Endothelial cell of umbilical vein (primary cell): Measurements from ENCODE around the gene PSMD13. TPM values are rescaled to one million over a fixed set of nuclear protein-coding genes. Genes with fewer than 3 reads are reported as not detected.

Experiments used
- BruUV-seq: library from RNA; stranded (reverse); fragments of 400-500 nt; replicated peaks from 2 replicates; lab custom pipeline; 2021; lab: Mats Ljungman, UMichigan
- CTCF ChIA-PET: fragments of 300-600, 350-600 bp; sonication (Branson Sonifier 250); formaldehyde crosslinking; loops from one replicate; lab custom pipeline; 2021; ENCODE audit warnings: antibody characterized with exemption, inconsistent platforms; lab: Charles Lee
- POLR2A ChIA-PET: fragments of 300-600, 350-600 bp; sonication (Branson Sonifier 250); formaldehyde crosslinking; loops from one replicate; lab custom pipeline; 2021; ENCODE audit warnings: antibody characterized with exemption, inconsistent platforms; lab: Charles Lee
- DNase-seq: peaks from one replicate; pipeline ENCODE4 v3.0.0-alpha.2; 2011; ENCODE audit warnings: low read depth, low spot score
- FAIRE-seq: peaks from 2 replicates; lab custom pipeline; 2011; peaks lifted over from hg19 to GRCh38; lab: Jason Lieb, UNC
- H2AFZ ChIP-seq: 2 replicates; pipeline ENCODE4 v1.6.0; 2012; ENCODE audit warnings: low read depth, low read length, control low read depth, inconsistent platforms
- H3K27ac ChIP-seq: 2 replicates; pipeline ENCODE4 v1.5.1; 2011; ENCODE audit warnings: low read depth, mild to moderate bottlenecking, control low read depth, low read length, moderate library complexity; ENCODE audit not compliant: insufficient read depth
- H3K27me3 ChIP-seq, 2 experiments: 2 replicates each; pipeline versions ENCODE4 v1.6.0 to v1.6.1; 2011; ENCODE audit warnings: low read length in 2 of 2, mixed read lengths in 1 of 2; ENCODE audit not compliant: control insufficient read depth in 2 of 2, insufficient read depth in 2 of 2
- H3K36me3 ChIP-seq, 2 experiments: 2 replicates in 1 of 2; 3 replicates in 1 of 2; pipeline ENCODE4 v1.5.1; 2011; ENCODE audit warnings: low read length in 2 of 2, mild to moderate bottlenecking in 1 of 2, moderate library complexity in 1 of 2; ENCODE audit not compliant: control insufficient read depth in 2 of 2, insufficient read depth in 2 of 2; ENCODE audit errors: extremely low read depth in 1 of 2
- H3K4me1 ChIP-seq: 3 replicates; pipeline ENCODE4 v1.5.1; 2011; ENCODE audit warnings: mild to moderate bottlenecking, low read length; ENCODE audit not compliant: control insufficient read depth, insufficient read depth; ENCODE audit errors: extremely low read depth
- H3K4me2 ChIP-seq: 2 replicates; pipeline ENCODE4 v1.6.1; 2011; ENCODE audit warnings: low read length, control low read depth, mixed read lengths; ENCODE audit not compliant: insufficient read depth
- H3K4me3 ChIP-seq, 3 experiments: fragments of 200-600 bp in 1 of 3; sonication (generic), shearing (Covaris generic) in 1 of 3; replicated peaks in 1 of 3; 2 replicates each; pipeline ENCODE4 v1.5.1; 2011 to 2016; ENCODE audit warnings: control low read depth in 3 of 3, low read length in 3 of 3, mild to moderate bottlenecking in 2 of 3, inconsistent platforms in 1 of 3, low read depth in 1 of 3, moderate library complexity in 1 of 3; ENCODE audit not compliant: insufficient read depth in 1 of 3
- H3K79me2 ChIP-seq: 2 replicates; pipeline ENCODE4 v1.6.0; 2012; ENCODE audit warnings: low read length, inconsistent platforms; ENCODE audit not compliant: control insufficient read depth, insufficient read depth
- H3K9ac ChIP-seq: replicated peaks from 2 replicates; pipeline ENCODE3; 2011; ENCODE audit warnings: low read length, control low read depth; ENCODE audit not compliant: insufficient read depth; ENCODE audit errors: extremely low read depth
- H3K9me1 ChIP-seq: replicated peaks from 3 replicates; pipeline ENCODE4 v1.6.0; 2011; ENCODE audit warnings: mild to moderate bottlenecking, low read length; ENCODE audit not compliant: control insufficient read depth, insufficient read depth; ENCODE audit errors: extremely low read depth
- H3K9me3 ChIP-seq: replicated peaks from 2 replicates; pipeline ENCODE4 v1.5.1; 2012; ENCODE audit warnings: low read length, inconsistent platforms; ENCODE audit not compliant: control insufficient read depth, insufficient read depth
- H4K20me1 ChIP-seq: replicated peaks from 2 replicates; pipeline ENCODE3; 2011; ENCODE audit warnings: mild to moderate bottlenecking, low read length; ENCODE audit not compliant: control insufficient read depth, insufficient read depth; ENCODE audit errors: extremely low read depth
- CTCF ChIP-seq, 2 donors: IDR thresholded peaks; 1 replicate in 1 of 2; 2 replicates in 1 of 2; pipeline ENCODE4 v1.5.1; 2011; ENCODE audit warnings: low read length in 2 of 2, mild to moderate bottlenecking in 2 of 2, moderate library complexity in 2 of 2, control low read depth in 1 of 2, inconsistent platforms in 1 of 2, low read depth in 1 of 2; ENCODE audit not compliant: insufficient read depth in 1 of 2; ENCODE audit errors: extremely low read depth in 1 of 2
- EZH2 ChIP-seq: IDR thresholded peaks from 2 replicates; pipeline ENCODE4 v1.6.1; 2012; ENCODE audit warnings: borderline replicate concordance, low read depth, mild to moderate bottlenecking, moderate library complexity, low read length, inconsistent platforms; ENCODE audit not compliant: severe bottlenecking
- FOS ChIP-seq: IDR thresholded peaks from 2 replicates; pipeline ENCODE4 v1.6.1; 2011; ENCODE audit warnings: mild to moderate bottlenecking, low read length, moderate library complexity, borderline replicate concordance; ENCODE audit not compliant: insufficient read depth
- GATA2 ChIP-seq: IDR thresholded peaks from 2 replicates; pipeline ENCODE4 v1.7.0; 2011; ENCODE audit warnings: low read depth, mild to moderate bottlenecking, moderate library complexity, mixed read lengths, low read length; ENCODE audit not compliant: insufficient read length, insufficient read depth
- JUN ChIP-seq: IDR thresholded peaks from 2 replicates; pipeline ENCODE4 v1.6.1; 2011; ENCODE audit warnings: borderline replicate concordance, low read depth; ENCODE audit not compliant: insufficient read length, insufficient read depth
- MAX ChIP-seq: IDR thresholded peaks from 2 replicates; pipeline ENCODE4 v1.6.1; 2011; ENCODE audit not compliant: insufficient read depth, insufficient read length
- MYC ChIP-seq: IDR thresholded peaks from one replicate; pipeline ENCODE4 v1.6.1; 2011; ENCODE audit warnings: mild to moderate bottlenecking, low read depth, low read length
- POLR2A ChIP-seq: IDR thresholded peaks from 2 replicates; pipeline ENCODE4 v1.6.1; 2012; ENCODE audit warnings: low read depth, mild to moderate bottlenecking, control low read depth, low read length
- POLR2AphosphoS5 ChIP-seq: IDR thresholded peaks from 2 replicates; pipeline ENCODE4 v1.6.1; 2012; ENCODE audit warnings: low read depth, mild to moderate bottlenecking, control low read depth, low read length, moderate library complexity; ENCODE audit not compliant: insufficient read depth
- dilution Hi-C: fragments of 300-500 bp; cut with MboI; formaldehyde crosslinking; loops from one replicate; pipeline ENCODE4 v1.15.0; 2019; ENCODE audit warnings: low sequenced_read_pairs; ENCODE audit not compliant: extremely low pct_ligation_motif_present
- intact Hi-C: fragments of 100-400 bp; cut with micrococcal nuclease; formaldehyde crosslinking; loops from one replicate; pipeline ENCODE4 v1.10.0; 2022
- polyA plus RNA-seq, 4 experiments: library from polyadenylated mRNA; depleted of rRNA in 3 of 4; stranded (reverse) in 3 of 4; unstranded in 1 of 4; fragments of >200 nt; gene quantifications; 2 replicates each; pipeline versions ENCODE4 v1.2.1 to v1.2.3, GENCODE V29; 2011 to 2012; ENCODE audit warnings: missing spikeins in 1 of 4
- total RNA-seq: library from RNA; stranded (reverse); gene quantifications from 2 replicates; pipeline ENCODE4 v1.2.3, GENCODE V29; 2021

The PSMD13 gene
- total and polyA plus RNA-seq, 2 donors (not counting 3 experiments of a cell fraction or from before 2014, with no cell fraction given) = 168 to 214 TPM

- FAIRE-seq (no peak), DNase-seq (no peak)
- no peak overlapping the region for H3K4me2 ChIP-seq
- H3K9me3 ChIP-seq = no peaks in the 10 kb centered on the region
- no peak for TF ChIP-seq JUN
- TF ChIP-seq EZH2 = no peak
- TF ChIP-seq POLR2A = no peak
- TF ChIP-seq CTCF (IDR thresholded peaks at IDR 0.05; ENCODE audit: extremely low read depth in 1 of 2, insufficient read depth in 1 of 2, low read depth in 1 of 2, low read length in 2 of 2) = no peak
- TF ChIP-seq FOS = no peak
- no peak for TF ChIP-seq GATA2
- TF ChIP-seq MYC = no peak
- no peak for TF ChIP-seq MAX
- TF ChIP-seq POLR2AphosphoS5 = no peak
- intact Hi-C loops (no loop called here), dilution Hi-C loops (no loop called here)
- H3K9ac ChIP-seq = no peak overlapping the region
- no peaks in the 10 kb centered on the region for H3K79me2 ChIP-seq
- H3K27me3 ChIP-seq = peaks cover 3 to 8% of the 10 kb centered on the region in 2 experiments
- ChIA-PET POLR2A (no interaction called here), CTCF (no interaction called here)
- no peaks in the 10 kb centered on the region for H3K4me1 ChIP-seq
- no peaks in the 10 kb centered on the region for H3K9me1 ChIP-seq
- no peak overlapping the region for H3K27ac ChIP-seq
- no TSS peak for BruUV-seq
- no peak overlapping the region for H3K4me3 ChIP-seq
- no peaks in the 10 kb centered on the region for H4K20me1 ChIP-seq
- no peak overlapping the region for H2AFZ ChIP-seq
- peaks cover 0 to 8% of the 10 kb centered on the region in 2 experiments for H3K36me3 ChIP-seq
Observed at GRCh38 chr11:297586-298405, 61.0 kb downstream of the PSMD13 start.
